SK-N-SH (cell line): Measurements from ENCODE around the gene GORASP1.

ENCODE experiments used
- ELF1 ChIP-seq: IDR thresholded peaks from 2 replicates; pipeline ENCODE4 v1.4.0; 2012
- FOXM1 ChIP-seq: IDR thresholded peaks from 2 replicates; pipeline ENCODE4 v1.4.0; 2012; ENCODE audit warnings: low read depth, mild to moderate bottlenecking
- YY1 ChIP-seq: IDR thresholded peaks from 2 replicates; pipeline ENCODE4 v1.4.0; 2012; ENCODE audit warnings: low read depth, mild to moderate bottlenecking
- TF ChIP-seq, protein P1 (sequence below): fragments of 200-600 bp; sonication (generic); IDR thresholded peaks from 2 replicates; pipeline ENCODE4 v1.6.1; 2017; ENCODE audit warnings: antibody characterized with exemption, mild to moderate bottlenecking, moderate library complexity
- TF ChIP-seq, protein P2 (sequence below): IDR thresholded peaks from 2 replicates; pipeline ENCODE4 v1.4.0; 2012; ENCODE audit warnings: low read depth, borderline replicate concordance

DNA sequence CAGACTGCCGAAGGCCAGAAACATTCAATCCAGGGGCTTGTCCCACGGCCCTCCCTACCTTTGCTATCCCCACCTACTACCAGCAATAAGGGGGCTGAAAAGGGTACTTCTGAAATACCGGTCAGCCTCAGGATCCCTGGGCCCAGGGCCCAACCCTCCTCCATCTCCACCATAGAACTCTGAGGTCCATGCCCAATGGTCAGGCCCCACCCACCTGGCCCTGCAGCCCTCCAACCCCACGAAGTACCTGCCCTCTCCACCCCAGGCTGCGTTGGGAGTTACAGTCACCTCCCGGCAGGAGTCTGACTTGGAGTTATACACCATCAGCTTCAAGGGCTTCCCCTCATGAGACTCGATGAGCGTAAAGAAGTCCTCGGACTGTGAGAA is 6.9 kb downstream of the GORASP1 start:
- no peak for TF ChIP-seq FOXM1
- TF ChIP-seq YY1, result no peak
- TF ChIP-seq, protein P1, sequence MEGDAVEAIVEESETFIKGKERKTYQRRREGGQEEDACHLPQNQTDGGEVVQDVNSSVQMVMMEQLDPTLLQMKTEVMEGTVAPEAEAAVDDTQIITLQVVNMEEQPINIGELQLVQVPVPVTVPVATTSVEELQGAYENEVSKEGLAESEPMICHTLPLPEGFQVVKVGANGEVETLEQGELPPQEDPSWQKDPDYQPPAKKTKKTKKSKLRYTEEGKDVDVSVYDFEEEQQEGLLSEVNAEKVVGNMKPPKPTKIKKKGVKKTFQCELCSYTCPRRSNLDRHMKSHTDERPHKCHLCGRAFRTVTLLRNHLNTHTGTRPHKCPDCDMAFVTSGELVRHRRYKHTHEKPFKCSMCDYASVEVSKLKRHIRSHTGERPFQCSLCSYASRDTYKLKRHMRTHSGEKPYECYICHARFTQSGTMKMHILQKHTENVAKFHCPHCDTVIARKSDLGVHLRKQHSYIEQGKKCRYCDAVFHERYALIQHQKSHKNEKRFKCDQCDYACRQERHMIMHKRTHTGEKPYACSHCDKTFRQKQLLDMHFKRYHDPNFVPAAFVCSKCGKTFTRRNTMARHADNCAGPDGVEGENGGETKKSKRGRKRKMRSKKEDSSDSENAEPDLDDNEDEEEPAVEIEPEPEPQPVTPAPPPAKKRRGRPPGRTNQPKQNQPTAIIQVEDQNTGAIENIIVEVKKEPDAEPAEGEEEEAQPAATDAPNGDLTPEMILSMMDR, result no peak
- TF ChIP-seq, protein P2, sequence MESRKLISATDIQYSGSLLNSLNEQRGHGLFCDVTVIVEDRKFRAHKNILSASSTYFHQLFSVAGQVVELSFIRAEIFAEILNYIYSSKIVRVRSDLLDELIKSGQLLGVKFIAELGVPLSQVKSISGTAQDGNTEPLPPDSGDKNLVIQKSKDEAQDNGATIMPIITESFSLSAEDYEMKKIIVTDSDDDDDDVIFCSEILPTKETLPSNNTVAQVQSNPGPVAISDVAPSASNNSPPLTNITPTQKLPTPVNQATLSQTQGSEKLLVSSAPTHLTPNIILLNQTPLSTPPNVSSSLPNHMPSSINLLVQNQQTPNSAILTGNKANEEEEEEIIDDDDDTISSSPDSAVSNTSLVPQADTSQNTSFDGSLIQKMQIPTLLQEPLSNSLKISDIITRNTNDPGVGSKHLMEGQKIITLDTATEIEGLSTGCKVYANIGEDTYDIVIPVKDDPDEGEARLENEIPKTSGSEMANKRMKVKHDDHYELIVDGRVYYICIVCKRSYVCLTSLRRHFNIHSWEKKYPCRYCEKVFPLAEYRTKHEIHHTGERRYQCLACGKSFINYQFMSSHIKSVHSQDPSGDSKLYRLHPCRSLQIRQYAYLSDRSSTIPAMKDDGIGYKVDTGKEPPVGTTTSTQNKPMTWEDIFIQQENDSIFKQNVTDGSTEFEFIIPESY, result no peak
- TF ChIP-seq ELF1, result no peak
